GM12873 (cell line): ENCODE results near the gene C19orf81.

Source experiments
- CTCF ChIP-seq: IDR thresholded peaks from 2 replicates; pipeline ENCODE4 v1.5.1; 2012; ENCODE audit warnings: low read depth, mild to moderate bottlenecking, moderate library complexity, low read length, control low read depth; ENCODE audit not compliant: insufficient read depth; ENCODE audit errors: missing control alignments

C19orf81 gene

GRCh38 chr19:50629801-50630200 is 19.4 kb upstream of the C19orf81 start:
- no peak for TF ChIP-seq CTCF

- no peak for TF ChIP-seq CTCF
Observed at GRCh38 chr19:50632151-50632835, 17.0 kb upstream of the C19orf81 start.

- TF ChIP-seq CTCF, result no peak
Observed at GRCh38 chr19:50633359-50633758, 15.9 kb upstream of the C19orf81 start.

- no peak for TF ChIP-seq CTCF
Observed at GRCh38 chr19:50633973-50634372, 15.3 kb upstream of the C19orf81 start.

- no peak for TF ChIP-seq CTCF
Observed at GRCh38 chr19:50636317-50637085, 12.7 kb upstream of the C19orf81 start.

GRCh38 chr19:50638600-50638999 is 10.6 kb upstream of the C19orf81 start:
- TF ChIP-seq CTCF, result no peak

- TF ChIP-seq CTCF, result no peak
Observed at GRCh38 chr19:50639121-50640112, 9.8 kb upstream of the C19orf81 start, which contains the start of gene SYT3. SYT3 (minus strand) TSS chr19:50639881; CDS start chr19:50637411, 2,470 bp downstream.
